Stomach (tissue), 9 donors: ENCODE results near the gene HAO2. TPM values are rescaled to one million over a fixed set of nuclear protein-coding genes. Genes with fewer than 3 reads are reported as not detected.

Experiments
- DNase-seq, 2 donors: peaks; one replicate each; pipeline versions ENCODE4 v3.0.0 to v3.0.0-alpha.2; 2013 to 2019
- H3K27ac ChIP-seq, 5 donors: fragments of 200-600 bp in 4 of 5; sonication (generic) in 4 of 5; one replicate each; pipeline ENCODE4 v1.5.1; 2013 to 2019; ENCODE audit warnings: mild to moderate bottlenecking in 1 of 5, moderate library complexity in 1 of 5
- H3K27me3 ChIP-seq, 3 donors: fragments of 200-600 bp; sonication (generic); one replicate each; pipeline ENCODE4 v1.5.1; 2017 to 2019; ENCODE audit warnings: mixed run types in 1 of 3
- H3K36me3 ChIP-seq, 4 donors: fragments of 200-600 bp; sonication (generic); 1 replicate in 3 of 4; 2 replicates in 1 of 4; pipeline ENCODE4 v1.5.1; 2016 to 2019
- H3K4me1 ChIP-seq, 4 donors: fragments of 200-600 bp; sonication (generic); one replicate each; pipeline ENCODE4 v1.5.1; 2016 to 2019
- H3K4me3 ChIP-seq, 4 donors: fragments of 200-600 bp; sonication (generic) in 3 of 4; one replicate each; pipeline ENCODE4 v1.5.1; 2016 to 2019; ENCODE audit warnings: mild to moderate bottlenecking in 1 of 4
- H3K9me3 ChIP-seq, 4 donors: fragments of 200-600 bp; sonication (generic); one replicate each; pipeline ENCODE4 v1.5.1; 2016 to 2019
- CTCF ChIP-seq, 7 experiments: fragments of 450-650 bp in 4 of 7; fragments of 200-600 bp in 3 of 7; sonication (generic) in 3 of 7; IDR thresholded peaks; one replicate each; pipeline ENCODE4 v1.5.1; 2016 to 2019; ENCODE audit warnings: antibody characterized with exemption in 7 of 7, control low read depth in 2 of 7, mild to moderate bottlenecking in 1 of 7
- EP300 ChIP-seq: sonication (generic); formaldehyde crosslinking; IDR thresholded peaks from one replicate; pipeline ENCODE4 v1.6.1; 2017; ENCODE audit warnings: antibody characterized with exemption
- POLR2A ChIP-seq, 4 donors: fragments of 450-650 bp; IDR thresholded peaks; one replicate each; pipeline ENCODE4 v1.6.1; 2016; ENCODE audit warnings: antibody characterized with exemption in 4 of 4, control low read depth in 2 of 4, mild to moderate bottlenecking in 1 of 4, moderate library complexity in 1 of 4
- POLR2AphosphoS5 ChIP-seq, 3 donors: sonication (generic); formaldehyde crosslinking; IDR thresholded peaks; one replicate each; pipeline ENCODE4 v1.6.1; 2016; ENCODE audit warnings: antibody characterized with exemption in 3 of 3
- WGBS, 5 donors: extraction: QIAGEN DNeasy Blood & Tissue Kit in 3 of 5; methylation state at CpG; one replicate each; pipeline versions ENCODE4 v1.1.5 to v1.1.7; 2013 to 2018; 5-methylcytosine and 5-hydroxymethylcytosine counted together
- intact Hi-C: fragments of 100-400 bp; cut with DNase I; formaldehyde crosslinking; loops from one replicate; pipeline ENCODE4 v1.15.1; 2023; ENCODE audit warnings: low total_unique reads
- polyA plus RNA-seq, 3 donors: library from polyadenylated mRNA; stranded (reverse); fragments of 200-250 nt; gene quantifications; one replicate each; pipeline ENCODE4 v1.2.3, GENCODE V29; 2013
- total RNA-seq, 5 donors: library from RNA; depleted of rRNA; stranded (reverse); fragments of >200 nt; gene quantifications; one replicate each; pipeline versions ENCODE4 v1.1.0 to v1.2.3, GENCODE V29; 2014 to 2016
- donor health status: healthy with polysubstance abuse.
- donor health status: Bipolar disorder and iron deficiency.
- donor health status: healthy.

HAO2 gene
- total and polyA plus RNA-seq, 8 donors: 0.73 TPM; not detected in 7

- 70 to 82% (median 76%) methylated on average over 5 of the region's 5 CpGs for WGBS, 5 donors
- intact Hi-C loops: no loop called here
- TF ChIP-seq POLR2AphosphoS5 (IDR thresholded peaks at IDR 0.05): no peak
- no peak for TF ChIP-seq POLR2A (IDR thresholded peaks at IDR 0.05)
- no peak for TF ChIP-seq CTCF (IDR thresholded peaks at IDR 0.05)
- TF ChIP-seq EP300: no peak
- no peak overlapping the region for H3K4me3 ChIP-seq
- H3K27ac ChIP-seq: no peak overlapping the region
- DNase-seq: no peak
- H3K9me3 ChIP-seq: no peaks in the 10 kb centered on the region
- H3K36me3 ChIP-seq: no peaks in the 10 kb centered on the region
- H3K4me1 ChIP-seq: no peaks in the 10 kb centered on the region
- no peaks in the 10 kb centered on the region for H3K27me3 ChIP-seq
Measured at GRCh38 chr1:119419109-119419508, 50.5 kb downstream of the HAO2 start.

GRCh38 chr1:119420638-119421037, 52.1 kb downstream of the HAO2 start:
- TF ChIP-seq POLR2AphosphoS5 (IDR thresholded peaks at IDR 0.05) (no peak), EP300 (no peak), POLR2A (IDR thresholded peaks at IDR 0.05) (no peak), CTCF (IDR thresholded peaks at IDR 0.05) (no peak)
- no peaks in the 10 kb centered on the region for H3K27me3 ChIP-seq
- H3K9me3 ChIP-seq: no peaks in the 10 kb centered on the region
- intact Hi-C loops: no loop called here
- no peak overlapping the region for H3K27ac ChIP-seq
- no peak overlapping the region for H3K4me3 ChIP-seq
- H3K4me1 ChIP-seq: no peaks in the 10 kb centered on the region
- DNase-seq: no peak
- H3K36me3 ChIP-seq: no peaks in the 10 kb centered on the region

GRCh38 chr1:119422631-119423030, 54.0 kb downstream of the HAO2 start:
- intact Hi-C loops: no loop called here
- Histone ChIP-seq H3K9me3 (no peaks in the 10 kb centered on the region), H3K27ac (no peak overlapping the region)

DNA sequence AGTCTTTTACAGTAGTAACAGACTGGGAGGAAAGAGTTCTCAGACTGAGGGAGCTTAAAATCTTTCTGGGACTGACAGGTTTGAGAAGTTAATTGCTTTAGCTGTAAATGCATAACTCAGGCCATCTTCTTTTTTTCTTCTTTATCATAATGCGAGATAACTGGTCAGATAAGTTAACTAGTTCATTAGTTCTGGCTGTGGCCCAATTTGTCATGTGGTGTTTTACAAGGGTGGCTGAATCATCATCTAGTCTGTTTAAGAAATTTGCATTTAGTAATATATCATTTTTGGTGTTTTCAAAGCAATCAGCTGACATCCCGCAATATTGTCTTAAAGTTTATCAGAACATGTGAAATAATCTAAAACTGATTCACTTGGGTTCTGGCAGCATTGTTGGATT, 60.4 kb downstream of the HAO2 start:
- no peaks in the 10 kb centered on the region for H3K27me3 ChIP-seq
- no peak for TF ChIP-seq POLR2AphosphoS5 (IDR thresholded peaks at IDR 0.05)
- H3K9me3 ChIP-seq: no peaks in the 10 kb centered on the region
- H3K4me3 ChIP-seq: no peak overlapping the region
- 69 to 82% (median 72%) methylated on average over 2 of the region's 2 CpGs for WGBS, 5 donors
- H3K4me1 ChIP-seq: no peaks in the 10 kb centered on the region
- intact Hi-C loops: no loop called here
- H3K27ac ChIP-seq: no peak overlapping the region
- DNase-seq: no peak
- no peaks in the 10 kb centered on the region for H3K36me3 ChIP-seq

More at GRCh38 chr1:119422631-119423030, 54.0 kb downstream of the HAO2 start:
- DNase-seq: no peak
- no peaks in the 10 kb centered on the region for H3K27me3 ChIP-seq
- H3K4me1 ChIP-seq: no peaks in the 10 kb centered on the region
- H3K4me3 ChIP-seq: no peak overlapping the region
- no peaks in the 10 kb centered on the region for H3K36me3 ChIP-seq
- TF ChIP-seq CTCF (IDR thresholded peaks at IDR 0.05) (no peak), EP300 (no peak), POLR2A (IDR thresholded peaks at IDR 0.05) (no peak), POLR2AphosphoS5 (IDR thresholded peaks at IDR 0.05) (no peak)

DNA sequence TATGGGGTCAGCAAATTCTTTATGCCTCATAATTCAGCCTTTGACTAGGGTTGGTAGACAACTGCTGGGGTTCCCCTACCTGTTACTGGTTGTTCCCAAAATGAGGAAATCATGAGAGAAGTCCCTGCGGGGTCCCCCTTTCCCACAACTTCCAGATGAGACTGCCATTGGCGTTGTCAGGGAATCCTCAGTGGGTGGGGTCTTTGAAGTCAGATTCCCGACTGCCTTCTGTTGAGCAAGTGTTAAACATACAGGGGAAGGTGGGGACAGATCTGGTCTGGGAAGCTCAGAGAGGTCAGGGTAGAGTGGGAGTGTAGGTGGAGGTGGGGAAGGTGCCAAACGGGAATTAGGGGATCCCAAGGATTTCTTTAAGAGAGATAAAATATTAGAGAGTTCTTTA, 61.1 kb downstream of the HAO2 start:
- intact Hi-C loops: no loop called here
- TF ChIP-seq POLR2AphosphoS5 (IDR thresholded peaks at IDR 0.05): no peak
- TF ChIP-seq EP300: no peak
- no peak for TF ChIP-seq POLR2A (IDR thresholded peaks at IDR 0.05)
- TF ChIP-seq CTCF (IDR thresholded peaks at IDR 0.05): no peak
- Histone ChIP-seq H3K27ac (no peak overlapping the region), H3K4me3 (no peak overlapping the region), H3K9me3 (no peaks in the 10 kb centered on the region), H3K4me1 (no peaks in the 10 kb centered on the region), H3K36me3 (no peaks in the 10 kb centered on the region), H3K27me3 (no peaks in the 10 kb centered on the region)
- 65 to 71% (median 68%) methylated on average over 4 of the region's 4 CpGs for WGBS, 5 donors
- no peak for DNase-seq
